Endodermal cell (in vitro differentiated cells): ENCODE results near the gene YY1AP1. TPM values are rescaled to one million over a fixed set of nuclear protein-coding genes. Genes with fewer than 3 reads are reported as not detected.
"Not testable (repeated sequence)": the region's sequence is repeated elsewhere in the genome, so short reads cannot be mapped to it uniquely, and the experiment has no call there.

Experiments
- DNase-seq: peaks from one replicate; pipeline ENCODE4 v3.0.0-alpha.2; 2017
- H3K27ac ChIP-seq: 2 replicates; pipeline ENCODE4 v1.5.1; 2013; ENCODE audit warnings: mild to moderate bottlenecking, low read depth, low read length, moderate library complexity
- H3K27me3 ChIP-seq: 2 replicates; pipeline ENCODE4 v1.6.1; 2013; ENCODE audit warnings: mild to moderate bottlenecking, low read length, moderate library complexity; ENCODE audit not compliant: insufficient read depth, control insufficient read depth, poor library complexity, severe bottlenecking
- H3K36me3 ChIP-seq: 2 replicates; pipeline ENCODE4 v1.7.0; 2013; ENCODE audit warnings: mild to moderate bottlenecking, low read length, moderate library complexity; ENCODE audit not compliant: control insufficient read depth, insufficient read depth
- H3K4me1 ChIP-seq: one replicate; pipeline ENCODE4 v1.7.0; 2013; ENCODE audit warnings: low read length; ENCODE audit not compliant: control insufficient read depth, insufficient read depth
- H3K4me3 ChIP-seq: 2 replicates; pipeline ENCODE4 v1.5.1; 2013; ENCODE audit warnings: mild to moderate bottlenecking, low read length, moderate library complexity
- H3K9ac ChIP-seq: 2 replicates; pipeline ENCODE4 v1.6.1; 2013; ENCODE audit warnings: mild to moderate bottlenecking, low read length, moderate library complexity; ENCODE audit not compliant: poor library complexity, severe bottlenecking; ENCODE audit errors: extremely low read depth
- H3K9me3 ChIP-seq: 2 replicates; pipeline ENCODE4 v1.6.1; 2013; ENCODE audit warnings: mild to moderate bottlenecking, low read length, moderate library complexity; ENCODE audit not compliant: control insufficient read depth
- H3K27ac Mint-ChIP-seq: 2 replicates; pipeline ENCODE4 v1.8.0; 2020; ENCODE audit warnings: mixed read lengths
- H3K27me3 Mint-ChIP-seq: 2 replicates; pipeline ENCODE4 v1.8.0; 2021; ENCODE audit warnings: mild to moderate bottlenecking, mixed read lengths; ENCODE audit not compliant: insufficient read depth
- H3K36me3 Mint-ChIP-seq: 2 replicates; pipeline ENCODE4 v1.8.0; 2020; ENCODE audit warnings: low read depth, mixed read lengths
- H3K4me1 Mint-ChIP-seq: 2 replicates; pipeline ENCODE4 v1.8.0; 2020; ENCODE audit warnings: mixed read lengths
- H3K4me3 Mint-ChIP-seq: 2 replicates; pipeline ENCODE4 v1.8.0; 2020; ENCODE audit warnings: mild to moderate bottlenecking, moderate library complexity, mixed read lengths
- H3K9me3 Mint-ChIP-seq: 2 replicates; pipeline ENCODE4 v1.8.0; 2020; ENCODE audit warnings: mild to moderate bottlenecking, mixed read lengths
- WGBS, 2 experiments: methylation state at CpG; one replicate each; pipeline versions ENCODE4 v1.1.5 to v1.1.7; 2013; ENCODE audit warnings: missing lambda C conversion rate in 2 of 2, mixed read lengths in 1 of 2; ENCODE audit not compliant: insufficient coverage in 1 of 2, insufficient read length in 1 of 2; 5-methylcytosine and 5-hydroxymethylcytosine counted together
- total RNA-seq, 2 donors: library from RNA; stranded (reverse); fragmentation: NEBNext Ultra II Directional in 1 of 2; extraction: Animal tissue kit (Norgen Biotek cat#: 25700) in 1 of 2; gene quantifications; 2 replicates in 1 of 2; 3 replicates in 1 of 2; pipeline ENCODE4 v1.2.1, GENCODE V29; 2021
- TF ChIP-seq, protein P1 (sequence below): fragments of 200-600 bp; sonication (generic); conservative IDR thresholded peaks from 2 replicates; pipeline ENCODE4 v1.5.0; 2021; ENCODE audit warnings: antibody characterized with exemption, mild to moderate bottlenecking

The YY1AP1 gene
- total RNA-seq, 2 donors from 2014 or later = 44.2 to 45.8 TPM

DNA sequence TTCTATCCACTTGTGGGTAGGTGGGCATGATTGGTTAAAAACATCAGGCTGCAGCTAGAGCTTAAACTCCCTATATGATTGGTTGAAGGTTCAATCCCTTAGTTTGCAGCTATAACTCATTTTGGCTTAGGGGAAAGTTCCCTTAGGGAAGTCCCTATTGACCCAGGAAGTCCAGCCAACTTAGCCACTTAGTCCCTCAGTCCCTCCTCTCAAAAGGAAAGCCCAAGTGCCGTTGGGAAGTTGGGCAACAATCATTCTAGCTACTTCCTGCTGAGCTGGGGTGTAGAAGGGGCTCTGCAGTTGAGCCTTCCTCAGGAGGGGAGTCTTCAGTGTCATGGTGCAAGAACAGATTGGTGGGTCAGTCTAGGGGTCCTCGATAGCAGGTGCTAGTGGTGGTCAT, 66.4 kb downstream of the YY1AP1 start:
- Histone ChIP-seq H3K27me3 (no peaks in the 10 kb centered on the region), H3K4me1 (no peaks in the 10 kb centered on the region), H3K36me3 (no peaks in the 10 kb centered on the region), H3K4me3 (peak overlapping the region; percentile 23), H3K9ac (no peak overlapping the region), H3K9me3 (peaks cover 42% of the 10 kb centered on the region), H3K27ac (no peak overlapping the region)
- peaks cover 21% of the 10 kb centered on the region for H3K27me3 Mint-ChIP-seq
- H3K9me3 Mint-ChIP-seq = peaks cover 43% of the 10 kb centered on the region
- H3K4me3 Mint-ChIP-seq = no peak overlapping the region
- WGBS, 2 experiments = 92% methylated on average over 2 of the region's 2 CpGs; no CpG with 5 or more reads in 1 of the 2 experiments
- TF ChIP-seq, protein P1, sequence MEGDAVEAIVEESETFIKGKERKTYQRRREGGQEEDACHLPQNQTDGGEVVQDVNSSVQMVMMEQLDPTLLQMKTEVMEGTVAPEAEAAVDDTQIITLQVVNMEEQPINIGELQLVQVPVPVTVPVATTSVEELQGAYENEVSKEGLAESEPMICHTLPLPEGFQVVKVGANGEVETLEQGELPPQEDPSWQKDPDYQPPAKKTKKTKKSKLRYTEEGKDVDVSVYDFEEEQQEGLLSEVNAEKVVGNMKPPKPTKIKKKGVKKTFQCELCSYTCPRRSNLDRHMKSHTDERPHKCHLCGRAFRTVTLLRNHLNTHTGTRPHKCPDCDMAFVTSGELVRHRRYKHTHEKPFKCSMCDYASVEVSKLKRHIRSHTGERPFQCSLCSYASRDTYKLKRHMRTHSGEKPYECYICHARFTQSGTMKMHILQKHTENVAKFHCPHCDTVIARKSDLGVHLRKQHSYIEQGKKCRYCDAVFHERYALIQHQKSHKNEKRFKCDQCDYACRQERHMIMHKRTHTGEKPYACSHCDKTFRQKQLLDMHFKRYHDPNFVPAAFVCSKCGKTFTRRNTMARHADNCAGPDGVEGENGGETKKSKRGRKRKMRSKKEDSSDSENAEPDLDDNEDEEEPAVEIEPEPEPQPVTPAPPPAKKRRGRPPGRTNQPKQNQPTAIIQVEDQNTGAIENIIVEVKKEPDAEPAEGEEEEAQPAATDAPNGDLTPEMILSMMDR = no peak
- no peak overlapping the region for H3K27ac Mint-ChIP-seq
- peaks cover 11% of the 10 kb centered on the region for H3K4me1 Mint-ChIP-seq
- H3K36me3 Mint-ChIP-seq = peaks cover 12% of the 10 kb centered on the region
- DNase-seq = no peak

DNA sequence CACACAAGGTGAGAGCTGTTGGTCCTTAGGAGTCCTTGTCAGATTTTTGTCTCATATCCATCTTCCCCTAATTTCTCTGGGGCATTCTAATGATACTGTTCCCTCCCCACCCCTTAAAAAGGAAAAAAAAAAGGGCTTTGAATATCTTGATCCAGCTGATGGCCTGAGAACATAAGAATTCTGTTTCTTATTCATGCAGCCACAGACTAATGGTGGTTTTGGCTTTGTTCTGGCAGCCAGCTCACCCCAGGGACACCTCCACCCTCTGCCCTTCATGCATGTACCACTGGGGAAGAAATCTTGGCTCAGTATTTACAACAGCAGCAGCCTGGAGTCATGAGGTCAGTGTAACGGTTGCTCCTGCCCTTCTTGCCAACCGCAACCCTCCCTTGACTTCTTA, 75.3 kb downstream of the YY1AP1 start:
- not testable (repeated sequence) for H3K27me3 ChIP-seq, H3K4me3 Mint-ChIP-seq, H3K4me3 ChIP-seq, H3K27me3 Mint-ChIP-seq, H3K4me1 Mint-ChIP-seq, H3K27ac ChIP-seq, H3K4me1 ChIP-seq, H3K9me3 ChIP-seq, H3K27ac Mint-ChIP-seq, DNase-seq, H3K9ac ChIP-seq, H3K9me3 Mint-ChIP-seq
- peaks cover 12% of the 10 kb centered on the region for H3K36me3 ChIP-seq
- no CpG with 5 or more reads among the region's 2 CpGs for WGBS, 2 experiments
- H3K36me3 Mint-ChIP-seq = peaks cover 21% of the 10 kb centered on the region

DNA sequence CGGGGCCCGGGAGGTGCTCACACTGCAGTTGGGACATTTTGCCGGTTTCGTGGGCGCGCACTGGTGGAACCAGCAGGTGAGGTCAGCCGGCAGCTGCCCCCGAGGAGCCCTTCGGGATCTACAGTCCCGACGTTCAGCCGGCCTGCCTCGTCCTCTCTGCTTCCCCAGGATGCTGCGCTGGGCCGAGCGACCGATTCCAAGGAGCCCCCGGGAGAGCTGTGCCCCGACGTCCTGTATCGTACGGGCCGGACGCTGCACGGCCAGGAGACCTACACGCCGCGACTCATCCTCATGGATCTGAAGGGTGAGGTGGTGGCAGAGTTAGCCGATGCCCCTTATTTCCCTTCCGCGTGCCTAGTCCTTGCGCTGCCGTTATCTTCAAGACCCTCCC, 78.3 kb downstream of the YY1AP1 start:
- not testable (repeated sequence) for H3K4me3 ChIP-seq, H3K9me3 Mint-ChIP-seq, H3K4me1 ChIP-seq, H3K9ac ChIP-seq, DNase-seq, H3K9me3 ChIP-seq, H3K27me3 Mint-ChIP-seq, H3K27ac Mint-ChIP-seq, H3K4me1 Mint-ChIP-seq, H3K27me3 ChIP-seq, H3K27ac ChIP-seq
- peak overlapping the region; percentile 68 for H3K4me3 Mint-ChIP-seq
- peaks cover 12% of the 10 kb centered on the region for H3K36me3 ChIP-seq
- WGBS, 2 experiments = 0% methylated on average over 4 of the region's 33 CpGs; no CpG with 5 or more reads in 1 of the 2 experiments
- peaks cover 19% of the 10 kb centered on the region for H3K36me3 Mint-ChIP-seq

DNA sequence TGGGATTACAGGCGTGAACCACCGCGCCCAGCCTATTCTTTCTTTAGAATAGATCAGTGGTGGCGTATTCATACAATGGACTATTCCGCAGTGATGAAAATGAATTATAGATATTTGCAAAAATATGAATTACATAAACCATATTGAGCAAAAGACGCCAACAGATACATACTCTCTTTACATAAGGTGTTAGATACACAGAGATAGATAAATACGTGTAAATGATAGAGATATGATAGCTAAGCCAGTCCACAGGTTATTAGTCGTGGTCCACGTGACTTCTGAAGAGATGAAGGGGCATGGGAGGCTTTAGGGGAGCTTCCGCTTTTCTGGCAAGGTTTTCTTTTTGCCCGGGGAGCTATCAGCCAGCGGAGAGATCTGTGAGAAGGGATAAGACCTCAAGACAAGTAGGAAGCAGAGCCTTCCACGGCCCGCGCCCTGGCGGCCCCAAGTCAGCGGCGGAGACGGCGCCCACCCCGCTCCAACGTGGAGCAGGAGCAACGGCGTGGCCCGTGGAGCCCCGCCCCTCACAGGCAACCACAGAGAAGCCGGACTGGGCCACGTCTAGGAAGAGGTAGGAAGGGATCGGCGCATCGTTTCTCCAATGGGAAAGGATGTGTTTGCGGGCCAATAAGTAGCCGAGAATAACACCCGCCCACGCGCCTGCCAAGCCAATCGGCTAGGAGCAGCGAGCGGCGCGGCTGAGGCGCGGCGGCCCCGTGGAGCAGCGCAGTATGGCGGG, 78.9 kb downstream of the YY1AP1 start, which contains the start of gene MSTO1:
Gene MSTO1 (plus strand): TSS at position 704 of the 742 bp plus-strand sequence. CDS start 31 bp downstream, at position 735.
- Histone ChIP-seq H3K27me3 (no peaks in the 10 kb centered on the region), H3K9ac (peak within 1 kb of the TSS; percentile 42), H3K9me3 (no peaks in the 10 kb centered on the region), H3K4me3 (peak within 1 kb of the TSS; percentile 87), H3K27ac (no peak within 1 kb of the TSS), H3K4me1 (no peaks in the 10 kb centered on the region), H3K36me3 (peaks cover 12% of the 10 kb centered on the region)
- Mint-ChIP-seq H3K9me3 (no peaks in the 10 kb centered on the region), H3K4me1 (no peaks in the 10 kb centered on the region), H3K27me3 (no peaks in the 10 kb centered on the region), H3K36me3 (peaks cover 16% of the 10 kb centered on the region), H3K27ac (peak within 1 kb of the TSS; percentile 88), H3K4me3 (peak within 1 kb of the TSS; percentile 68)
- DNase-seq = peak; percentile 98
- TF ChIP-seq, protein P1 = no peak
- WGBS, 2 experiments = 1 to 10% methylated on average over 11 to 37 of the region's 47 CpGs

Other genes starting within 250 kb of the YY1AP1 start
- 10 to 100 TPM; 34.5 to 37.0 TPM for gene ASH1L, start 126.0 kb downstream of the YY1AP1 start, total RNA-seq
- 10 to 100 TPM; 57.0 to 74.7 TPM for gene MSTO1, start 78.6 kb downstream of the YY1AP1 start, total RNA-seq
- 100 to 1,000 TPM; 107 to 112 TPM for gene DAP3, start 317 bp upstream of the YY1AP1 start, total RNA-seq
- 10 to 100 TPM; 62.7 to 64.6 TPM for gene GON4L, start 168.4 kb upstream of the YY1AP1 start, total RNA-seq
- gene SYT11, start 170.8 kb upstream of the YY1AP1 start, total RNA-seq = 1 to 10 TPM in 1 of 2 donors, under 1 TPM in 1; 0.40 to 5.0 TPM
- 10 to 100 TPM; 26.0 to 39.2 TPM for gene RIT1, start 222.6 kb upstream of the YY1AP1 start, total RNA-seq
- gene KHDC4, start 245.6 kb upstream of the YY1AP1 start, total RNA-seq = 10 to 100 TPM; 67.7 to 76.2 TPM